ACC112 (cell line): Measurements from ENCODE around the gene DPY19L3.
"Not testable (repeated sequence)": the region's sequence is repeated elsewhere in the genome, so short reads cannot be mapped to it uniquely, and the experiment has no call there.

ENCODE experiments used
- H2AFZ ChIP-seq: fragments of 200-600 bp; sonication (generic); one replicate; pipeline ENCODE4 v1.6.0; 2017; ENCODE audit warnings: antibody characterized with exemption, low read length; ENCODE audit not compliant: unreplicated experiment
- H3K27ac ChIP-seq: fragments of 200-600 bp; sonication (generic); 2 replicates; pipeline ENCODE4 v1.5.1; 2014; ENCODE audit warnings: low read depth, mild to moderate bottlenecking, antibody characterized with exemption, low read length, moderate library complexity
- H3K27me3 ChIP-seq: fragments of 200-600 bp; sonication (generic); 2 replicates; pipeline ENCODE4 v1.6.1; 2014; ENCODE audit warnings: mild to moderate bottlenecking, antibody characterized with exemption, low read length, moderate library complexity, mixed read lengths; ENCODE audit not compliant: insufficient read depth
- H3K36me3 ChIP-seq: fragments of 200-600 bp; sonication (generic); 2 replicates; pipeline ENCODE4 v1.6.1; 2016; ENCODE audit warnings: mild to moderate bottlenecking, antibody characterized with exemption, low read length, moderate library complexity, mixed read lengths; ENCODE audit not compliant: insufficient read depth
- H3K4me1 ChIP-seq: fragments of 200-600 bp; sonication (generic); one replicate; pipeline ENCODE4 v1.6.1; 2016; ENCODE audit warnings: low read length, mixed read lengths; ENCODE audit not compliant: insufficient read depth, unreplicated experiment, control insufficient read depth
- H3K4me3 ChIP-seq: fragments of 200-600 bp; sonication (generic); 2 replicates; pipeline ENCODE4 v1.5.1; 2014; ENCODE audit warnings: mild to moderate bottlenecking, low read depth, low read length
- H3K79me2 ChIP-seq: fragments of 200-600 bp; sonication (generic); one replicate; pipeline ENCODE4 v1.6.0; 2016; ENCODE audit warnings: low read length; ENCODE audit not compliant: control insufficient read depth, unreplicated experiment, insufficient read depth

Gene DPY19L3

DNA sequence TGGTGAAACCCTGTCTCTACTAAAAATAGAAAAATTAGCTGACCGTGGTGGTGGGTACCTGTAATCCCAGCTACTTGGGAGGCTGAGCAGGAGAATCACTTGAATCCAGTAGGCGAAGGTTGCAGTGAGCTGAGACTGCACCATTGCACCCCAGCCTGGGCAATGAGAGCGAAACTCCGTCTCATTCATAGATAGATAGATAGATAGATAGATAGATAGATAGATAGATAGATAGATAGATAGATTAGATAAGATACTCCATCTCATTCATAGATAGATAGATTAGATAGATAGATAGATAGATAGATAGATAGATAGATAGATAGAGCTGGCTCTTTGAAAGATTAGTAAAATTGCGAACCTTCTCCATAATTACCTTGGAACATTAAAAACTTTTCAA lies 42.0 kb downstream of the DPY19L3 start:
- H3K79me2 ChIP-seq, H3K4me1 ChIP-seq, H3K4me3 ChIP-seq, H3K27ac ChIP-seq, H2AFZ ChIP-seq, H3K27me3 ChIP-seq, H3K36me3 ChIP-seq: not testable (repeated sequence)

DNA sequence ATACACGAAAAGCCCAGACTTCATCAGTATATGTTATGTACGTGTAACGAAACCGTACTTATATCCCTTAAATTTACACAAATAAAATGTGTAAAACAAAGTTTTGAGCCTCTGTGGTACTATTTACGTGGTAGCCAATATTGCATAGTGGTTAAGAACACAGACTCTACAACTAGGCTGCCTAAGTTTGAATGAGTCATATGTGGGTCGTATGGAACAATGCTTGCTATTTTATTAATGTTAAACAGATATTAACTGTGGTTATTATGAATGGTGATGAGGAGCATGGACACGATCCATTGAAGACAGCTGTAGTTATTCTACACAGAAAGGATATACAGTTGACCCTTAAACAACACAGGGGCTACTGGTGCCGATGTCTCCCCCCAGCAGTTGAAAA lies 42.5 kb downstream of the DPY19L3 start:
- no peaks in the 10 kb centered on the region for H3K79me2 ChIP-seq
- H2AFZ ChIP-seq, result no peak overlapping the region
- no peaks in the 10 kb centered on the region for H3K4me1 ChIP-seq
- H3K36me3 ChIP-seq, result peaks cover 9% of the 10 kb centered on the region; the same call in 1 of the 2 replicates
- H3K27ac ChIP-seq, result no peak overlapping the region
- no peaks in the 10 kb centered on the region for H3K27me3 ChIP-seq
- H3K4me3 ChIP-seq, result no peak overlapping the region

DNA sequence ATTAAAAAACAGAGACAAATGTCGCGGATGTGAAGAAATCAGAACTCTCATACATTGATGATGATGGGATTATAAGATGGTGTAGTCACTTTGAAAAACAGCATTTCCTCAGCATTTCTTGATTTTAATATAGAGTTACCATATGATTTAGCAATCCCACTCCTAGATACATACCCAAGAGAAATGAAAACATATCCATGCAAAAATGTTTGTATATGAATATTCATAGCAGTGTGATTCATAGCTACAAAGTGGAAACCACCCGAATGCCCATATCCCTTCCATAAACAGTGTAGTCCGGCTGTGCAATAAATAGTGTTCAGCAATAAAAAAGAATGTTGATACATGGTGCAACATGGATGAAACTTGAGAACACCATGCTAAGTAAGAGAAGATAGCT lies 44.6 kb downstream of the DPY19L3 start:
- no peaks in the 10 kb centered on the region for H3K4me1 ChIP-seq
- H3K27ac ChIP-seq, result no peak overlapping the region
- H3K36me3 ChIP-seq, result peaks cover 14% of the 10 kb centered on the region
- H2AFZ ChIP-seq, result no peak overlapping the region
- no peaks in the 10 kb centered on the region for H3K27me3 ChIP-seq
- no peaks in the 10 kb centered on the region for H3K79me2 ChIP-seq
- H3K4me3 ChIP-seq, result no peak overlapping the region

DNA sequence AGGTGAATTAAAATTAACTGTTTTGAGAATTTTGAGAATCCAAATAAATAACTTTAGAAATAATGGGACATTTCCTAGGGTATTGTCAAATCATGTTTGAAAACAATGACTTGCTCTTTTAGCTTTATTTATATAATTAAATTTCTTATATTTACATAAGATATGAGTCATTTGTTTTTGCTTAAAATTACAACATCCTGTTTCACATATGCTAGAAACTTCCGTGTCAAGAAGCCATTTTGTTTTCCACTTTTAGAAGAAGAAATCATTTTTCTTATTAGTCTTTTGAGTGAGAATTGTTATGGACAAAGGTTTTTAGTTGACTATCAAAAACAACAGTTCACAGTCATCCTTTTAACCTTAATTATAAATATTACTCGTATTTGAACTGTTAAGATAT lies 48.2 kb downstream of the DPY19L3 start:
- H2AFZ ChIP-seq, result no peak overlapping the region
- no peaks in the 10 kb centered on the region for H3K4me1 ChIP-seq
- H3K36me3 ChIP-seq, result peaks cover 14% of the 10 kb centered on the region
- peak overlapping the region; percentile 47; the same call in 1 of the 2 replicates for H3K27ac ChIP-seq
- H3K27me3 ChIP-seq, result no peaks in the 10 kb centered on the region
- no peaks in the 10 kb centered on the region for H3K79me2 ChIP-seq
- H3K4me3 ChIP-seq, result no peak overlapping the region

DNA sequence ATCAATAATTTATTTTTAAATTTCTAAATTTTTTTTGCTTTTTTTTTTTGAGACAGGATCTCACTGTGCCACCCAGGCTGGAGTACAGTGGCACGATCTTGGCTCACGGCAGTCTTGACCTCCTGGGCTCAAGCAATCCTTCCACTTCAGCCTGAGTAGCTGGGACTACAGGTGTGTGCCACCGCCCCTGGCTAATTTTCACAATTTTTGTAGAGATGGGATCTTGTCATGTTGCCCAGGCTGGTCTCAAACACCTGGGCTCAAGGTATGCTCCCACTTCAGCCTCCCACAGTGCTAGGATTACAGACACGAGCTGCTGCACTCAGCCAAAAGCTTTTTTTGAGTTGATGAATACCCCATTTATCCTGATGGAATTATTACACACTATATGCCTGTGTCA lies 50.8 kb downstream of the DPY19L3 start:
- Histone ChIP-seq H3K27me3 (no peaks in the 10 kb centered on the region), H2AFZ (no peak overlapping the region), H3K4me3 (no peak overlapping the region), H3K27ac (no peak overlapping the region), H3K36me3 (peaks cover 11% of the 10 kb centered on the region), H3K79me2 (no peaks in the 10 kb centered on the region), H3K4me1 (no peaks in the 10 kb centered on the region)

DNA sequence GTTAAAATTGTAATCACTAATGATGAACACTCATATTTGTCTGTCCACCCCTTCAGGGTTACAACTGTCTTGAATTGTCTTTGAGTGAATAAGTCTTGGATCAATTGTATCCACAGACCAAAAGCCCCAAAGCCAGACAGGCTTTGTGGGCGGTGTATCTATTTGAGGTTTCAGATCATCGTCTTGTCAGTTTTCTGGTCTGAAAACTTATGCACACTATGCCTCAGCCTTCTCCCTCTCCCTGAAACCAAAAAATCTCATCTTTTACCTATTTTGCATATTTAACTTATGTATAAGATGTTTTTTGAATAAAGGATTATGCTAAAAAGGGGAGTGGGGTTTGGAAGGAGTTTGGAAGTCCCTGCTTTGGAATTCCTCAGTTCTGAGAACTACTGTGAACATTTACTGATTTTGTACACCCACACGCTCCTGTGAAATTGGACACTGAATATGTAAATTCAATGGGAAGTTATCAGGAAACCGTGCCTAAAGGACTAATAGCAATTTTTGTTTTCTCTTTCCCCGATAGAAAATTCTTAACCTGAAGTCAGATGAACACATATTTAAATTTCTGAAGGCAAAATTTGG lies 52.1 kb downstream of the DPY19L3 start:
- Histone ChIP-seq H2AFZ (no peak overlapping the region), H3K36me3 (peaks cover 5% of the 10 kb centered on the region; the same call in 1 of the 2 replicates)

DNA sequence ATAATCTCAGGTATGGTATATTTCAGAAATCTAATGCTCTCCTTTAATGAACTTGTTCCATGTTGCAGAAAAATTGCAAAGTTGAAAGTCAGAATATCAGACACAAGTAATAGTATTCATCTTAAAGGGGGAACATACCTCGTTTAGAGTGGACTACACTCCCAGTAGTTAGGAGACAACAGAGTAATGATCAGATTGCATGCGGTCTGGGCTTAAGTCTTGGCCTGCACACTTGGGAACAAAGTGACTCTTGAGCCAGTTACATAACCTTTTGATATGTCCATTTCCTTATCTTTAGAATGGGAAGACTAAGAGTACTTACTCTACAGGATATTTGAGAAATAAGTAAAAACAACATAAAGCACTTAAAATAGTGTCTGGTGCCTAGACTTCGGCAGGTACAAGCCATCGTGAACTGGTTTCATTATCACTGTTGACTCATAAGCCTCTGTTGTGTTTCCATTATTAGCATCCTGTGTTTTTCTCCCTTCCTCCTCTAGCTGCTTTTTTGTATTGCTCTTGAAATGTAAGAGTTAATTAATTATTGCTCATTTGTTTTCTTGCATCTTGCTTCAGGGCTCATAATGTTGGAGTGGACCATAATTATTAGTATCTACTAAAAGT lies 53.0 kb downstream of the DPY19L3 start:
- Histone ChIP-seq H2AFZ (no peak overlapping the region), H3K4me1 (no peaks in the 10 kb centered on the region), H3K27ac (no peak overlapping the region), H3K27me3 (no peaks in the 10 kb centered on the region), H3K4me3 (peak overlapping the region; percentile 37; the same call in 1 of the 2 replicates), H3K79me2 (no peaks in the 10 kb centered on the region), H3K36me3 (no peaks in the 10 kb centered on the region)

More for the DNA sequence above, 52.1 kb downstream of the DPY19L3 start:
- Histone ChIP-seq H3K27ac (no peak overlapping the region), H3K4me3 (no peak overlapping the region), H3K4me1 (no peaks in the 10 kb centered on the region), H3K27me3 (no peaks in the 10 kb centered on the region), H3K79me2 (no peaks in the 10 kb centered on the region)

DNA sequence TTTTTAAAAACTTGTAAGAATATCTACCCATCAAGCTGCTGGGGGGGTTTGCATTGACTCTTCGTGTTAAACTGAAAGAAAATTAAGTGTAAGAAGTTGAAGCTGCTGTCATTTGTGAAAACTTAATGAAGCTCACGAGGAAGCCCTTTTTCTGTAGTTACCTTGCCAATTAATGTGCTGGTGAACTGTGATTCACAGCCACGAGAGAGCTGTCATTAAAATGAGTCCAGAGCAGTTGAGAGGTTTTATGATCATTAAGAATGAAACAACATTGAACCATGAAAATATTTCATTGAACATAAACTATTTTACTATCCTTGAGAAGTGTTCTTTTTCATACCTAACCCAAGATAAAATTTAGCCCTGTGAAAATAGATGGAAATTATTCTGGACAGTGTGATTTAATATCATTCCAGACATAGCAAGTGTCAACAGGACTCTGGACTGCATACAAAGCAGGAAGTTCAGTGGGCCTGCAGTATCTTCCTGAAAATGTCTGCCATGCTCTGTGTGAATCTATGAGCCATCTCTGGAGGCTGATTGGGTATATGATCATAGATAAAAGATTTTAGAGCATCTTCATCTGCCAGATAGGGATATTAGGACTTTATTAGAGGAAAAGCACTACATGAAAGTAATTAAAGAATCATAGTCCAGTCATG lies 53.8 kb downstream of the DPY19L3 start:
- Histone ChIP-seq H3K36me3 (no peaks in the 10 kb centered on the region), H3K27ac (no peak overlapping the region)

DNA sequence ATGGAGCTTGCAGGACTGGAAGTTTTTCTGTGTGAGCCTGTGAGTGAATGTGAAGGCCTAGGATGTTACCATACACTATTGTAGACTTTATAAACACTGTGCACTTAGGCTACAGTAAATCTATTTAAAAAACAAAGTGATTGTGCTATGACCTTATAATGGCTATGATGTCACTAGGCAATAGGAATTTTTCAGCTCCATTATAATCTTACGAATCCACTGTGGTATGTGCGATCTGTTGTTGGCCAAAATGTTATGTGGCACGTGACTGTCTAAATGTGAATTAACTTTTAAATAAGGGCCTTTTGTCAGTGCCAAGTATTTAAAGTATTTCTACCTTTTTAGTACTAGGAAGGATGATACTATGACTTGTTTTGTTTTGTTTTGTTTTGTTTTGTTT lies 54.9 kb downstream of the DPY19L3 start:
- Histone ChIP-seq H3K4me1 (no peaks in the 10 kb centered on the region), H3K79me2 (no peaks in the 10 kb centered on the region), H2AFZ (no peak overlapping the region), H3K4me3 (no peak overlapping the region), H3K36me3 (no peaks in the 10 kb centered on the region), H3K27ac (no peak overlapping the region), H3K27me3 (no peaks in the 10 kb centered on the region)

More for the DNA sequence above, 53.8 kb downstream of the DPY19L3 start:
- H3K27me3 ChIP-seq, result no peaks in the 10 kb centered on the region
- no peak overlapping the region for H3K4me3 ChIP-seq
- H3K79me2 ChIP-seq, result no peaks in the 10 kb centered on the region
- no peaks in the 10 kb centered on the region for H3K4me1 ChIP-seq
- H2AFZ ChIP-seq, result no peak overlapping the region

DNA sequence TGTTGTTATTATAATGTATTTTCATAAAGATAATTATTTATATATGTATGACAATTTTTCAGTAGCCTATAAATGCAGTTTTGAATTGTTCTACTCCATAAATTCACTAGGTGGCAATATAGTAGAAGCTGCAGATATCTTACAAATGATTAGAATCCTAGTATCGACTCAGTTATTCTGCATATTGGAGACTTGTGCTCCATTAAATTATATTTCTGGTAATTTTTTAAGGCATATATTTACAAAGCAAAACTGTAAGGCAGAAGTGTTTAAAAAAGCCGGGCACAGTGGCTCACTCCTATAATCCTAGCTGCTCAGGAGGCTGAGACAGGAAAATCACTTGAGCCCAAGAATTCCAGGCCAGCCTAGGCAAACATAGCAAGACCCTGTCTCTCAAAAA lies 58.7 kb downstream of the DPY19L3 start:
- no peak overlapping the region for H3K4me3 ChIP-seq
- no peaks in the 10 kb centered on the region for H3K27me3 ChIP-seq
- H3K36me3 ChIP-seq, result no peaks in the 10 kb centered on the region
- H2AFZ ChIP-seq, result no peak overlapping the region
- H3K27ac ChIP-seq, result no peak overlapping the region
- H3K79me2 ChIP-seq, result no peaks in the 10 kb centered on the region
- no peaks in the 10 kb centered on the region for H3K4me1 ChIP-seq

DNA sequence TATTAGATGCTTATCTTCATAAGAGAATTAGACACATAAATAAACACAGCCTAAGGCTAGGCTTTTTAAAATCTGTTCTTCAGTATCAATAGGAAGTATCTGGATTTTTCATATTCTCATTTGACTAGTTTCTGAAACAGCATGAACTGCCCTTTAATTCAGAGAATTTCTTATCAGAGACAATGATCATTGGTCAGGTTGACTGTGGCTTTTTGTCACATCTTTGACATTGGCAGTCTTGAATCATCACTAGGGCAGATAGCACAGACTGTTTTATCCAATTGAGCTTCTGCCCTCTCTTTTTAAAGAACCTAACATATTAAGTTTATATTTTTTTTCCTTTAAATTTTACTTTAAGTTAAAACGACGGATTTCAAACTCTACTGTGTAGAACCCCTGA lies 59.6 kb downstream of the DPY19L3 start:
- Histone ChIP-seq H3K4me1 (no peaks in the 10 kb centered on the region), H3K27me3 (no peaks in the 10 kb centered on the region), H2AFZ (no peak overlapping the region), H3K36me3 (no peaks in the 10 kb centered on the region), H3K27ac (no peak overlapping the region), H3K4me3 (no peak overlapping the region), H3K79me2 (no peaks in the 10 kb centered on the region)
